Omental fat pad (tissue), 4 donors: ENCODE data around the gene CEP170B. TPM values are rescaled to one million over a fixed set of nuclear protein-coding genes. Genes with fewer than 3 reads are reported as not detected.

Experiments
- ATAC-seq: fragments of 150-250 bp; one replicate; pipeline ENCODE4 v1.9.1; 2016; ENCODE audit warnings: mild to moderate bottlenecking, moderate library complexity; ENCODE audit not compliant: low FRiP score
- DNase-seq: peaks from one replicate; pipeline ENCODE4 v3.0.0-alpha.2; 2019; ENCODE audit warnings: low spot score
- CTCF ChIP-seq, 3 donors: fragments of 450-650 bp; IDR thresholded peaks; one replicate each; pipeline ENCODE4 v1.5.1; 2016 to 2017; ENCODE audit warnings: antibody characterized with exemption in 3 of 3, mild to moderate bottlenecking in 3 of 3, moderate library complexity in 2 of 3
- total RNA-seq, 4 donors: library from RNA; depleted of rRNA; stranded (reverse); fragments of >200 nt; gene quantifications; one replicate each; pipeline ENCODE4 v1.1.0, GENCODE V29; 2016

Gene CEP170B
- total RNA-seq, 4 donors from 2014 or later, result 5.5 to 29.3 (median 13.0) TPM

GRCh38 chr14:104821229-104821945 lies 43.7 kb upstream of the CEP170B start:
- no peak for ATAC-seq
- DNase-seq, result no peak
- TF ChIP-seq CTCF (IDR thresholded peaks at IDR 0.05), result no peak

GRCh38 chr14:104821971-104822608 lies 43.0 kb upstream of the CEP170B start:
- DNase-seq (no peak), ATAC-seq (no peak)
- no peak for TF ChIP-seq CTCF (IDR thresholded peaks at IDR 0.05)

- ATAC-seq, result no peak
- no peak for DNase-seq
- no peak for TF ChIP-seq CTCF (IDR thresholded peaks at IDR 0.05)
Observed at GRCh38 chr14:104822821-104823615, 42.0 kb upstream of the CEP170B start.

GRCh38 chr14:104824353-104824997 lies 40.6 kb upstream of the CEP170B start:
- DNase-seq (no peak), ATAC-seq (no peak)
- TF ChIP-seq CTCF (IDR thresholded peaks at IDR 0.05), result no peak

GRCh38 chr14:104826189-104826860 lies 38.7 kb upstream of the CEP170B start:
- TF ChIP-seq CTCF (IDR thresholded peaks at IDR 0.05), result peak in 2 of 3 donors; percentile 57 to 81
- peak; percentile 91 for ATAC-seq

GRCh38 chr14:104826861-104827176 lies 38.2 kb upstream of the CEP170B start:
- DNase-seq (no peak), ATAC-seq (no peak)
- TF ChIP-seq CTCF (IDR thresholded peaks at IDR 0.05), result no peak

More at GRCh38 chr14:104826189-104826860, 38.7 kb upstream of the CEP170B start:
- DNase-seq, result peak; percentile 90
